Smooth muscle cell (in vitro differentiated cells): ENCODE data around the gene P4HTM. TPM values are rescaled to one million over a fixed set of nuclear protein-coding genes. Genes with fewer than 3 reads are reported as not detected.

Experiments
- DNase-seq: peaks from one replicate; lab custom pipeline; 2025; ENCODE audit not compliant: unreplicated experiment; lab: John Stamatoyannopoulos, UW
- H2AFZ ChIP-seq: fragments of 200-600 bp; sonication (generic); 2 replicates; pipeline ENCODE4 v1.6.0; 2016; ENCODE audit warnings: antibody characterized with exemption, low read depth, mild to moderate bottlenecking
- H3F3A ChIP-seq: fragments of 200-600 bp; sonication (generic); 2 replicates; pipeline ENCODE4 v1.6.0; 2017; ENCODE audit warnings: antibody characterized with exemption, low read depth
- H3K27ac ChIP-seq: fragments of 200-600 bp; sonication (generic); 2 replicates; pipeline ENCODE4 v1.5.1; 2016; ENCODE audit warnings: low read depth, mild to moderate bottlenecking
- H3K27me3 ChIP-seq: fragments of 200-600 bp; sonication (generic); 2 replicates; pipeline ENCODE4 v1.6.1; 2016; ENCODE audit warnings: low read depth, mild to moderate bottlenecking
- H3K36me3 ChIP-seq: fragments of 200-600 bp; sonication (generic); 2 replicates; pipeline ENCODE4 v1.5.1; 2016; ENCODE audit warnings: low read depth
- H3K4me1 ChIP-seq: fragments of 200-600 bp; sonication (generic); 2 replicates; pipeline ENCODE4 v1.5.1; 2016; ENCODE audit warnings: low read depth
- H3K4me2 ChIP-seq: fragments of 200-600 bp; sonication (generic); 2 replicates; pipeline ENCODE4 v1.6.0; 2016; ENCODE audit warnings: mild to moderate bottlenecking
- H3K4me3 ChIP-seq: fragments of 200-600 bp; sonication (generic); 2 replicates; pipeline ENCODE4 v1.5.1; 2016; ENCODE audit warnings: mild to moderate bottlenecking
- H3K79me2 ChIP-seq: fragments of 200-600 bp; sonication (generic); 2 replicates; pipeline ENCODE4 v1.6.0; 2016; ENCODE audit warnings: low read depth, mild to moderate bottlenecking
- H3K9ac ChIP-seq: fragments of 200-600 bp; sonication (generic); 2 replicates; pipeline ENCODE4 v1.6.0; 2016; ENCODE audit warnings: low read depth
- H3K9me3 ChIP-seq: fragments of 200-600 bp; sonication (generic); replicated peaks from 2 replicates; pipeline ENCODE4 v1.5.1; 2016; ENCODE audit warnings: low read depth
- H4K20me1 ChIP-seq: fragments of 200-600 bp; sonication (generic); 2 replicates; pipeline ENCODE4 v1.6.0; 2016; ENCODE audit warnings: low read depth
- WGBS: methylation state at CpG from one replicate; pipeline ENCODE4 v1.1.7; 2016; ENCODE audit warnings: low lambda C conversion rate; 5-methylcytosine and 5-hydroxymethylcytosine counted together
- polyA plus RNA-seq: library from polyadenylated mRNA; unstranded; fragments of >200 nt; fragmentation: Nextera tagmentation; extraction: Ambion mirVana; gene quantifications from 2 replicates; pipeline ENCODE4 v1.2.1, GENCODE V29; 2016
- total RNA-seq: library from RNA; depleted of rRNA; stranded (reverse); fragments of >200 nt; gene quantifications from 2 replicates; pipeline ENCODE4 v1.2.3, GENCODE V29; 2014
- TF ChIP-seq, protein P1 (sequence below): fragments of 200-600 bp; sonication (generic); IDR thresholded peaks from 2 replicates; pipeline ENCODE4 v1.5.1; 2017; ENCODE audit warnings: borderline replicate concordance, mild to moderate bottlenecking, antibody characterized with exemption; ENCODE audit not compliant: insufficient read depth, poor library complexity, severe bottlenecking

Gene P4HTM
- total and polyA plus RNA-seq, 2 experiments from 2014 or later = 22.7 to 29.9 TPM

DNA sequence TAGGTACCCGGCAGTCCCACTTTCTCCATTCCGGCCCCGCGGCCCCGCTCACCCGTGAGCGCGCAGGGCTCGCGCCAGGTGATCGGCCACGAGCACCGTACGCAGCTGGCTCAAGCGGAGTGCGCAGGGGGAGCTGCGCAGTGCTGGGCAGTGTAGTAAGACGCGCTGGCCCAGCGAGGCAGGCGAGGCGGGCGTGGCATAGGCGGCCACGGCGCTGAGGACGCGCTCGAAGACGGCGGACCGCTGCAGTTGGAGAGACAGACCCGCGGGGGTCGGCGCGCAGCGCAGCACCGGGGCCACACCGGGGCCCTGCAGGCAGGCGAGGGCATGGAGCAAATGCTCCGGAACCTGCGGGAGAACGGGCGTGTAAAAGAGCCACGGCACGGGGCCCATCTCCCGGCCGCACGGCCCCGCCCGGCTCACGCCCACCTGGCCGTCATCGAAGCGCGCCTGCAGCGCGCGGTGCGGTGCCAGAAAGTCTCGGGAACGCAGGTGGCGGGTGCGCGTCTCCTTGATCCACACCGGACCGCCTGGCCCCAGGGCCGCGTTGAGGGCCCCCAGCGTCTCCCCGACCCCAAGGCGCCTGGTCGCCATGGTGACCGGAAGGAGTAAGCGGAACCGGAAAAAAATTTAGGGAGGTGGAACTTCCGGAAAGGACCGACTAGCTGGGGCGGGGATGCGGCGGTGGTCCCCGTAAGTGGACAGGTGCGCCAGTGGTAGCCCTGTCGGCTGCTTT is 28.1 kb downstream of the P4HTM start, which contains the start of gene DALRD3:
Gene DALRD3, minus strand, starts transcription at position 610 of the 736 bp plus-strand sequence. Its CDS starts 16 bp downstream, at position 594.
- H3K9me3 ChIP-seq = no peaks in the 10 kb centered on the region
- peak within 1 kb of the TSS; percentile 19 for H3K9ac ChIP-seq
- peak within 1 kb of the TSS; percentile 26 for H2AFZ ChIP-seq
- H3F3A ChIP-seq = peaks cover 26% of the 10 kb centered on the region
- H4K20me1 ChIP-seq = peaks cover 29% of the 10 kb centered on the region
- H3K27ac ChIP-seq = peak within 1 kb of the TSS; percentile 99
- H3K4me2 ChIP-seq = peak within 1 kb of the TSS; percentile 97
- 1% methylated on average over 84 of the region's 85 CpGs for WGBS
- no peaks in the 10 kb centered on the region for H3K36me3 ChIP-seq
- H3K4me3 ChIP-seq = peak within 1 kb of the TSS; percentile 75
- TF ChIP-seq, protein P1, sequence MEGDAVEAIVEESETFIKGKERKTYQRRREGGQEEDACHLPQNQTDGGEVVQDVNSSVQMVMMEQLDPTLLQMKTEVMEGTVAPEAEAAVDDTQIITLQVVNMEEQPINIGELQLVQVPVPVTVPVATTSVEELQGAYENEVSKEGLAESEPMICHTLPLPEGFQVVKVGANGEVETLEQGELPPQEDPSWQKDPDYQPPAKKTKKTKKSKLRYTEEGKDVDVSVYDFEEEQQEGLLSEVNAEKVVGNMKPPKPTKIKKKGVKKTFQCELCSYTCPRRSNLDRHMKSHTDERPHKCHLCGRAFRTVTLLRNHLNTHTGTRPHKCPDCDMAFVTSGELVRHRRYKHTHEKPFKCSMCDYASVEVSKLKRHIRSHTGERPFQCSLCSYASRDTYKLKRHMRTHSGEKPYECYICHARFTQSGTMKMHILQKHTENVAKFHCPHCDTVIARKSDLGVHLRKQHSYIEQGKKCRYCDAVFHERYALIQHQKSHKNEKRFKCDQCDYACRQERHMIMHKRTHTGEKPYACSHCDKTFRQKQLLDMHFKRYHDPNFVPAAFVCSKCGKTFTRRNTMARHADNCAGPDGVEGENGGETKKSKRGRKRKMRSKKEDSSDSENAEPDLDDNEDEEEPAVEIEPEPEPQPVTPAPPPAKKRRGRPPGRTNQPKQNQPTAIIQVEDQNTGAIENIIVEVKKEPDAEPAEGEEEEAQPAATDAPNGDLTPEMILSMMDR = no peak
- DNase-seq = no peak
- H3K79me2 ChIP-seq = peaks cover 35% of the 10 kb centered on the region
- peaks cover 19% of the 10 kb centered on the region for H3K4me1 ChIP-seq
- no peaks in the 10 kb centered on the region for H3K27me3 ChIP-seq

DNA sequence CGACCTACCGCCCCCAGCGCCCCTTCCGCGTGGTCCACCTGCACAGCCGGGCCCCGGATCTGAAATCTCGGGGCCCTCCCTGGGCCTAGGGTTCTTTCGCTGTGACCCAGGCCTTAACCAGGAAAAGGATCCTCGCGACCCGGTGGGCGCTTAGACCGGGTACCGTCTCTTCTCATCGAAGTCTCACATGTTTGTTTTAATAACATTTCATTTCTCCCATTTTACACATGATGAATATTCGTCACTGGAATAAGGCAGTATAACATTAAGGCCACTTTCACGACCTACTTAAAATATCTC is 28.6 kb downstream of the P4HTM start:
- Histone ChIP-seq H2AFZ (peak overlapping the region; percentile 26), H3K27me3 (no peaks in the 10 kb centered on the region), H3K4me1 (peaks cover 22% of the 10 kb centered on the region), H3K36me3 (no peaks in the 10 kb centered on the region), H3K79me2 (peaks cover 36% of the 10 kb centered on the region), H3K27ac (peak overlapping the region; percentile 71), H3K4me2 (peak overlapping the region; percentile 97), H3K9ac (peak overlapping the region; percentile 19), H3K4me3 (peak overlapping the region; percentile 75), H3F3A (peaks cover 26% of the 10 kb centered on the region), H4K20me1 (peaks cover 25% of the 10 kb centered on the region), H3K9me3 (no peaks in the 10 kb centered on the region)
- no peak for DNase-seq
- TF ChIP-seq, protein P1 = no peak
- WGBS = 4% methylated on average over 18 of the region's 18 CpGs

DNA sequence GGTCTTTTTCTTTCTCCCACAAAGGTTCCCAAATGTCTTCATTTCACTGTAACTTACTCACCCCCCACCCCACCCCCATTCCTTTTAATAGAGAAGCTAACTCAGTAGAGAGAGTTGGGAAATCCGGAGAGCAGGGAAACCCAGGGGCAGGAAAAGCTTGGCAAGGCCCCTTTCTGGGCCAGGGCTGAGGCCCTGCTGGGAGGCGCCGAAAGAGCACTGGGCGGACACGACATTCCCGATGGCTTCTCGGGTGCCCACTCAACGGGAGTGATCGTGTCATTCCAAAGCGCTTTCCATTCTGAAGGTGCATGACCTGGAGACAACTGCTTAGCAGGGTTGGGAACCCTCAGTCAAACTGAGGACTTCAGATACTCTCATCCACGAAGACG is 29.9 kb downstream of the P4HTM start:
- TF ChIP-seq, protein P1 = no peak
- no peaks in the 10 kb centered on the region for H3K9me3 ChIP-seq
- H3K4me3 ChIP-seq = peak overlapping the region; percentile 75
- peak overlapping the region; percentile 86 for H3K9ac ChIP-seq
- DNase-seq = no peak
- H3F3A ChIP-seq = peaks cover 31% of the 10 kb centered on the region
- H4K20me1 ChIP-seq = peaks cover 12% of the 10 kb centered on the region
- no peaks in the 10 kb centered on the region for H3K27me3 ChIP-seq
- no peaks in the 10 kb centered on the region for H3K36me3 ChIP-seq
- WGBS = 27% methylated on average over 12 of the region's 12 CpGs
- peak overlapping the region; percentile 99 for H3K27ac ChIP-seq
- H3K79me2 ChIP-seq = peaks cover 39% of the 10 kb centered on the region
- H3K4me1 ChIP-seq = peaks cover 22% of the 10 kb centered on the region
- H3K4me2 ChIP-seq = peak overlapping the region; percentile 97
- no peak overlapping the region for H2AFZ ChIP-seq
